MCF 10A (cell line): Measurements from ENCODE around the gene EHBP1L1. TPM values are rescaled to one million over a fixed set of nuclear protein-coding genes. Genes with fewer than 3 reads are reported as not detected.

ENCODE experiments used
- BruUV-seq: library from RNA; stranded (reverse); fragments of 400-500 nt; replicated peaks from 2 replicates; lab custom pipeline; 2021; lab: Mats Ljungman, UMichigan
- CTCF ChIA-PET: fragments of 300-600 bp; sonication (Branson Sonifier 250); formaldehyde crosslinking; extraction: SDS; loops from one replicate; lab custom pipeline; 2021; ENCODE audit warnings: antibody characterized with exemption, inconsistent platforms; lab: Yijun Ruan, JAX
- POLR2A ChIA-PET: fragments of 300-600, 350-650 bp; sonication (Branson Sonifier 250); formaldehyde crosslinking; extraction: SDS; loops from one replicate; lab custom pipeline; 2020; ENCODE audit warnings: antibody characterized with exemption, inconsistent platforms; lab: Yijun Ruan, JAX
- DNase-seq: peaks from one replicate; pipeline ENCODE4 v3.0.0-alpha.2; 2018; ENCODE audit not compliant: unreplicated experiment
- H3K27ac Mint-ChIP-seq: one replicate; pipeline ENCODE4 v1.8.0; 2022; ENCODE audit warnings: mild to moderate bottlenecking, low read depth, mixed read lengths; ENCODE audit not compliant: unreplicated experiment
- H3K27me3 Mint-ChIP-seq: one replicate; pipeline ENCODE4 v1.8.0; 2022; ENCODE audit warnings: mixed read lengths; ENCODE audit not compliant: insufficient read depth, unreplicated experiment
- H3K36me3 Mint-ChIP-seq: one replicate; pipeline ENCODE4 v1.8.0; 2022; ENCODE audit warnings: mild to moderate bottlenecking, moderate library complexity, mixed read lengths; ENCODE audit not compliant: insufficient read depth, unreplicated experiment
- H3K4me1 Mint-ChIP-seq: one replicate; pipeline ENCODE4 v1.8.0; 2022; ENCODE audit warnings: mixed read lengths; ENCODE audit not compliant: insufficient read depth, unreplicated experiment
- H3K4me3 Mint-ChIP-seq: one replicate; pipeline ENCODE4 v1.8.0; 2022; ENCODE audit warnings: mild to moderate bottlenecking, moderate library complexity, mixed read lengths; ENCODE audit not compliant: unreplicated experiment
- H3K9me3 Mint-ChIP-seq: one replicate; pipeline ENCODE4 v1.8.0; 2022; ENCODE audit warnings: mixed read lengths; ENCODE audit not compliant: unreplicated experiment
- intact Hi-C: fragments of 100-400 bp; cut with micrococcal nuclease; formaldehyde crosslinking; loops from 2 replicates; pipeline ENCODE4 v1.14.1; 2022
- total RNA-seq: library from RNA; stranded (reverse); gene quantifications from 2 replicates; pipeline ENCODE4 v1.2.3, GENCODE V29; 2022
- TF ChIP-seq, protein P1 (sequence below): fragments of 200-600 bp; IDR thresholded peaks from one replicate; pipeline ENCODE4 v1.8.0; 2022; ENCODE audit warnings: antibody characterized with exemption, mild to moderate bottlenecking; ENCODE audit not compliant: unreplicated experiment

Gene EHBP1L1
- total RNA-seq, 1 experiment from 2014 or later, result 31.3 TPM

DNA sequence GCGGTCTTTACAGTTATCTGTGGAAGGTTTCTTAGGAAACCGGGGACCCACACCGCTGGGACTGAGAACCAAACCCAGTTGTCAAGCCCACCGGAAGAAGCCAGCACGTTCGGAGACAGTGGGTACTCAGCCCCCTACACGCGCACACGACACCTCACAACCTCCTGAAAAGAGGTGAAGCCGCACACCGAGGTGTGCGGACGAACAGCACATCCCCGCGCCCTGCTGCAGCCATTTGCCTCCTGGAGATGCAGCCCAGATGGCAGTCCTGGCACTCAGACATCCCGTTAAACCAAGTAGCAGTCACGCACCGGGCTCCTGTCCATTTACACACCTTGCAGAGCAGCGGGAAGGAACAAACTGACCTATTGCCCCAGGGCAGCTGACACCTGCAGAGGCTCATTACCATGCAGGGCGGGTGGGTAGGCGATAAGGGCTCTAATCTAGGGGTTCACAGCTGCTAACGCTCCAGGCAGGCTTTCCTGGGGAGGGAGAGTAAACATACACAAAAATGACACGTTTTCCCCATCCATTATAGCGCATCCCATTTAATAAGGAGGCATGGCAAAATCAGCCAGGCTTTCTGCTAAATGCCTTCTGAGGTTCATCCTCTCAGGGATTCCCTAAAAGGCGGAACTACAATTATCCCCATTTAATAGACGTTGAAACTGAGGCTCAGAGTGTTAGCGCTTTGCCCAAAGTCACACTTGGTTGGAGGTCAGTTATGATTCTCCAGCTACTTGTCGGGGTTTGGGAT, 864 bp upstream of the EHBP1L1 start:
- Mint-ChIP-seq H3K27me3 (no peaks in the 10 kb centered on the region), H3K36me3 (peaks cover 51% of the 10 kb centered on the region), H3K4me1 (peaks cover 40% of the 10 kb centered on the region), H3K4me3 (peak overlapping the region; percentile 97), H3K27ac (peak overlapping the region; percentile 16), H3K9me3 (no peaks in the 10 kb centered on the region)
- ChIA-PET CTCF (interaction anchor here (0.6 to 1.0 kb wide), 6 partner anchors 19 to 371 kb away, joined by 3 read pairs; no protein-coding TSS in a partner anchor), POLR2A (interaction anchor here (0.8 to 3.7 kb wide), 14 partner anchors 12 to 243 kb away, joined by 3 to 60 read pairs (median 6); partner anchors contain the start of genes FRMD8, KCNK7, LTBP3 and MAP3K11)
- BruUV-seq, result no TSS peak
- DNase-seq, result peak; percentile 64
- TF ChIP-seq, protein P1, sequence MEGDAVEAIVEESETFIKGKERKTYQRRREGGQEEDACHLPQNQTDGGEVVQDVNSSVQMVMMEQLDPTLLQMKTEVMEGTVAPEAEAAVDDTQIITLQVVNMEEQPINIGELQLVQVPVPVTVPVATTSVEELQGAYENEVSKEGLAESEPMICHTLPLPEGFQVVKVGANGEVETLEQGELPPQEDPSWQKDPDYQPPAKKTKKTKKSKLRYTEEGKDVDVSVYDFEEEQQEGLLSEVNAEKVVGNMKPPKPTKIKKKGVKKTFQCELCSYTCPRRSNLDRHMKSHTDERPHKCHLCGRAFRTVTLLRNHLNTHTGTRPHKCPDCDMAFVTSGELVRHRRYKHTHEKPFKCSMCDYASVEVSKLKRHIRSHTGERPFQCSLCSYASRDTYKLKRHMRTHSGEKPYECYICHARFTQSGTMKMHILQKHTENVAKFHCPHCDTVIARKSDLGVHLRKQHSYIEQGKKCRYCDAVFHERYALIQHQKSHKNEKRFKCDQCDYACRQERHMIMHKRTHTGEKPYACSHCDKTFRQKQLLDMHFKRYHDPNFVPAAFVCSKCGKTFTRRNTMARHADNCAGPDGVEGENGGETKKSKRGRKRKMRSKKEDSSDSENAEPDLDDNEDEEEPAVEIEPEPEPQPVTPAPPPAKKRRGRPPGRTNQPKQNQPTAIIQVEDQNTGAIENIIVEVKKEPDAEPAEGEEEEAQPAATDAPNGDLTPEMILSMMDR, result no peak
- intact Hi-C loops, result loop anchor here (1.0 kb wide), 1 partner anchor 13 kb away; no protein-coding TSS in a partner anchor

DNA sequence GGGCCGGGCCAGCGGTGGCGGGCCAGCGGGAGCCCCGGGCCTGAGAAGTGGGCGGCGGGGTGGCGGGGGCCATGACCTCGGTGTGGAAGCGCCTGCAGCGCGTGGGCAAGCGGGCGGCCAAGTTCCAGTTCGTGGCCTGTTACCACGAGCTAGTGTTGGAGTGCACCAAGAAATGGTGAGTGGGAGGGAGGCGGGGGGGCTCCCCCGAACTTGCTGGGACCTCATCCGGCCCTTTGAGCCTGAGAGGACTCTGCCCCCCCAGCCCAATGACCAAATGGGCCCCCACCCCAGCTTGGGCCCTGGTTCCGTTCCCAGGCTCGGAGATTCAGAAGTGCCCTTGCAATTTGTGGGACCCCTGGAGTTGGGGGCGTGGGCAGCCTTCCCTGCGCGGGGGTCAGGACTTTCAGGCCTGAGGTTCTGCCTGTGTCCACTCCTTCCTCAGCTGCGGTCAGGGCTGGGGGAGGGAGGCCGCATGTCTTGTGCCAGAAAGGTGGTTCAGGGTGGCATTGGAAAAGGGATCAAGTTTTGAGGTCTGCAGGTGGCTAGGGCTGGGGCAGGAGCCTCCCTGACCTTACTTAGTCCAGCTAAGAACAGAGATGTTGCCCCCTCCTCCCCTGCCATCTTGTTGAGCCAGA, 496 bp downstream of the EHBP1L1 start:
- peaks cover 41% of the 10 kb centered on the region for H3K36me3 Mint-ChIP-seq
- H3K27ac Mint-ChIP-seq, result peak overlapping the region; percentile 90
- intact Hi-C loops, result no loop called here

DNA sequence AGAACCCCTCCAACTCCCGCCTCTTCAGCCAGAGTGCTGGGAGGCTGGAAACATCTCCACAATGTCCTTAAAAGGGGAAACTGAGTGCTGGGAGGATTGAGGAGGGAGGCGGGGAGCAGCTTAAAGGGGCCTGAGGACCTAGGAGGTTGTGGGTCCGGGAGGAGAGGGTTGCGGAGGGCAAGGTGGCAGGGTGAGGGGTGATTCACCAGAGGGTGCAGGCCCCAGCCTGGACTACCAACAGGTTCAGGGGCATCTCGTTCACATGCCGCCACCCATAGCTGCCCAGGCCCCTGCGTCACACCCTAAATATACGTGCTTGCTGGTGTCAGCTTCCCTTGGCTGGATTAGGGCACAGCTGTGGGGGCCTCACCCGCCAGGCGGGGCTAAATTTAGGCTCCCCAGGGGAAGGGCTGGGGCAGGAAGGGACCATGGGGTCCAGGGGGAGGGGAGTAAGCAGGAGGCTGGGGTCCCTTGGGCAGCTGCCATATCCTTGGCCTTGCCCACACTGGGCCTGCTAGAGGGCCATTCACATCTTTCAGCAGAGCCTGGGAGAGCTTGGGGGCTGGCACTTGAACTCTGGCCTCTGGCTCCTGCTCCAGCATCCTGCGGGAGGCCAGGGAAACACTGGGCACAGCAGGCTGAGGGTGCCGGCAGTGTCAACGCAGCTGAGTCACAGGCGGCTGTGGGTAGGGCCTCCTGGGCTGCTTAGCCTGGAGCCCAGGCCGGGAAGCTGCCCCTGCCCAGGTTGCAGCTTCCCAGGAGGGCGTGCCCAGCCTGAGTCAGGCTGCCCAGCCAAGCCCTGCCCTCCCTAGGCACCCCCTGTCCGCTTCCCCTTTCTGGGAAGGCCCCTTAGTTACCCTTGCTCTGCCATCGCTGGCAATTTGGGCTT, 1.3 kb downstream of the EHBP1L1 start:
- no peaks in the 10 kb centered on the region for H3K9me3 Mint-ChIP-seq
- peak overlapping the region; percentile 97 for H3K4me3 Mint-ChIP-seq
- peak overlapping the region; percentile 90 for H3K27ac Mint-ChIP-seq
- H3K36me3 Mint-ChIP-seq, result peaks cover 42% of the 10 kb centered on the region
- no TSS peak for BruUV-seq
- TF ChIP-seq, protein P1, result no peak
- peak; percentile 88 for DNase-seq
- peaks cover 32% of the 10 kb centered on the region for H3K4me1 Mint-ChIP-seq
- POLR2A ChIA-PET, result interaction anchor here (0.6 to 3.7 kb wide), 18 partner anchors 10 to 1307 kb away, joined by 3 to 60 read pairs (median 4); partner anchors contain the start of genes CFL1, FOSL1, FRMD8 and KCNK7
- H3K27me3 Mint-ChIP-seq, result no peaks in the 10 kb centered on the region
- intact Hi-C loops, result loop anchor here (1.0 kb wide), 1 partner anchor 38 kb away; the partner anchor contains the start of gene PCNX3
- CTCF ChIA-PET, result interaction anchor here (0.6 to 1.9 kb wide), 6 partner anchors 11 to 66 kb away, joined by 3 to 16 read pairs (median 4); partner anchors contain the start of gene PCNX3

More for the DNA sequence above, 496 bp downstream of the EHBP1L1 start:
- TF ChIP-seq, protein P1, result no peak
- no TSS peak for BruUV-seq
- Mint-ChIP-seq H3K27me3 (no peaks in the 10 kb centered on the region), H3K4me1 (peaks cover 40% of the 10 kb centered on the region), H3K9me3 (no peaks in the 10 kb centered on the region), H3K4me3 (peak overlapping the region; percentile 97)
- POLR2A ChIA-PET, result interaction anchor here (0.6 to 3.7 kb wide), 17 partner anchors 10 to 1306 kb away, joined by 3 to 60 read pairs (median 4); partner anchors contain the start of genes FRMD8, KCNK7, LTBP3 and MAP3K11
- CTCF ChIA-PET, result interaction anchor here (0.8 to 1.9 kb wide), 4 partner anchors 12 to 39 kb away, joined by 3 to 16 read pairs (median 5); partner anchors contain the start of gene PCNX3
- no peak for DNase-seq
